Aorta (tissue), 5 donors: ENCODE measurements around the gene ARPC2. TPM values are rescaled to one million over a fixed set of nuclear protein-coding genes. Genes with fewer than 3 reads are reported as not detected.

ENCODE experiments used
- ATAC-seq: fragments of 200-7000 bp; cut with Tn5 transposase; one replicate; pipeline ENCODE4 v1.9.1; 2022; ENCODE audit warnings: moderate library complexity; ENCODE audit not compliant: low FRiP score
- DNase-seq, 2 donors: peaks; one replicate each; pipeline ENCODE4 v3.0.0-alpha.2; 2020
- H3K27ac ChIP-seq, 2 donors: one replicate each; pipeline ENCODE4 v1.5.1; 2013; ENCODE audit warnings: low read length in 2 of 2, mild to moderate bottlenecking in 2 of 2, moderate library complexity in 2 of 2, control low read depth in 1 of 2, inconsistent platforms in 1 of 2, low read depth in 1 of 2
- H3K27me3 ChIP-seq, 2 donors: one replicate each; pipeline ENCODE4 v1.6.1; 2013; ENCODE audit warnings: control low read depth in 1 of 2, low read length in 1 of 2, mild to moderate bottlenecking in 1 of 2, moderate library complexity in 1 of 2; ENCODE audit not compliant: insufficient read depth in 2 of 2, control insufficient read depth in 1 of 2
- H3K36me3 ChIP-seq, 2 donors: one replicate each; pipeline ENCODE4 v1.6.1; 2013; ENCODE audit warnings: control low read depth in 1 of 2, low read length in 1 of 2, mild to moderate bottlenecking in 1 of 2; ENCODE audit not compliant: insufficient read depth in 2 of 2, control insufficient read depth in 1 of 2
- H3K4me1 ChIP-seq, 2 donors: one replicate each; pipeline ENCODE4 v1.6.1; 2013; ENCODE audit warnings: low read length in 2 of 2, control low read depth in 1 of 2, mild to moderate bottlenecking in 1 of 2, moderate library complexity in 1 of 2; ENCODE audit not compliant: insufficient read depth in 2 of 2, control insufficient read depth in 1 of 2
- H3K4me3 ChIP-seq, 2 donors: one replicate each; pipeline ENCODE4 v1.5.1; 2013; ENCODE audit warnings: low read length in 2 of 2, control low read depth in 1 of 2, mild to moderate bottlenecking in 1 of 2
- H3K9me3 ChIP-seq: one replicate; pipeline ENCODE4 v1.6.1; 2013; ENCODE audit warnings: mild to moderate bottlenecking, low read length; ENCODE audit not compliant: control insufficient read depth
- WGBS, 2 donors: extraction: QIAGEN DNeasy Blood & Tissue Kit; methylation state at CpG; one replicate each; pipeline ENCODE4 v1.1.7; 2013; 5-methylcytosine and 5-hydroxymethylcytosine counted together
- intact Hi-C, 2 donors: fragments of 100-400 bp; cut with DNase I; formaldehyde crosslinking; loops; one replicate each; pipeline versions ENCODE4 v1.14.2 to v1.15.0; 2022
- polyA plus RNA-seq, 2 donors: library from polyadenylated mRNA; stranded (reverse); fragments of 200-250 nt; gene quantifications; one replicate each; pipeline ENCODE4 v1.2.3, GENCODE V29; 2013
- total RNA-seq, 2 donors: library from RNA; stranded (reverse); fragmentation: NEBNext Ultra II Directional; extraction: Animal tissue kit (Norgen Biotek cat#: 25700); gene quantifications; one replicate each; pipeline ENCODE4 v1.2.1, GENCODE V29; 2021
- donor health status: healthy with polysubstance abuse.
- donor health status: Bipolar disorder and iron deficiency.
- donor health status: DM: no; HTN: no; CAD: no.
- donor health status: DM: no; HTN: no; CAD: no.
- donor health status: DM: yes; HTN: yes; CAD: no.

Gene ARPC2
- total and polyA plus RNA-seq, 4 donors, result 297 to 467 (median 359) TPM

DNA sequence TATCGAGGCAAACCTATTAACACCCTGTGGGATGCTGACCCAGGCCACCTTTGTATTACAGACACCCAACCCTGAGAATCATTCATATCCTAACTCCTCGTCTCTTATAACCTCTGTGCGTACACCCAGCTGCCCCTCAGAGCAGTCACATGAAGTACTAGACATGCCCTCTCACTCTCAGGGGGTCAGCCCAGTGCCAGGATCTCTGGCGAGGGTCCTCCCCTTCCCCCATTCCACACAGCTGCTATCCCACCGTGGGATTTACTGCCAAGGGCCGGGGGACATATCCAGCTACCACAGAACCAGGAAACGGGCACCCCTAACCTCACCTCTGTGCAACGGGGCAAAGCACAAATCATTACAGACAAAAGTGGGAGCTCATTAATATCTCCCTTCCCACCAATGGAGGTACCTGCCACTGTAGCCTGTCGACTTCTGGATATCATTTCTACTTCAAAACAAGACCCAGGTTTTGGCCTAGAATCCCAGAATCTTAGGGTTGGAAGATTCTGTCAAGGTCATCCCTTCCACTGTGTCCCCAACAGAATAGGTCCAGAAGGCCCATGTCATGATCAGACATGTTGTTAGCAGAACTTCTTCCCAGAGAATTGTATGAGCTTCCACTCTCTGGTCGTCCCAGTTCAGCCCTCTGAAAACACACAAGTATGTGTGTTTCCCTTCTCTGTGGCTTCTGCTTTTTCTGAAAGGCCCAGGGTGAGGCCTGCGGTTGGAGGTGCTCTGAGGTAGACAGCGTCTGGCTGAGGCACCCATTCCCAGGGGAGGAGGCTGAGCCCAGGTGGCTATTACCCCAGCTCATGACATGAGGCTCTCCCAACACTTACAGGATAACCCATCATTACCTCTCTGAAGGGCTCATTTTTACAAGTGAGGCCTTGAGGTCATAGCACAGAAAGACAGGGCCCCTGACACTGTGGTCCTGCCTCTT, 73.6 kb downstream of the ARPC2 start:
- Histone ChIP-seq H3K27ac (peak overlapping the region; percentile 46 to 92), H3K27me3 (no peaks in the 10 kb centered on the region), H3K36me3 (no peaks in the 10 kb centered on the region), H3K4me1 (peaks cover 0 to 3% of the 10 kb centered on the region in 2 donors), H3K9me3 (no peaks in the 10 kb centered on the region), H3K4me3 (peak overlapping the region; percentile 59 to 94)
- intact Hi-C loops, result loop anchor here in 1 of 2 donors (2.0 kb wide), 1 partner anchor 18 kb away; no protein-coding TSS in a partner anchor
- WGBS, 2 donors, result 8 to 12% methylated on average over 12 of the region's 12 CpGs
- DNase-seq (no peak), ATAC-seq (no peak)

DNA sequence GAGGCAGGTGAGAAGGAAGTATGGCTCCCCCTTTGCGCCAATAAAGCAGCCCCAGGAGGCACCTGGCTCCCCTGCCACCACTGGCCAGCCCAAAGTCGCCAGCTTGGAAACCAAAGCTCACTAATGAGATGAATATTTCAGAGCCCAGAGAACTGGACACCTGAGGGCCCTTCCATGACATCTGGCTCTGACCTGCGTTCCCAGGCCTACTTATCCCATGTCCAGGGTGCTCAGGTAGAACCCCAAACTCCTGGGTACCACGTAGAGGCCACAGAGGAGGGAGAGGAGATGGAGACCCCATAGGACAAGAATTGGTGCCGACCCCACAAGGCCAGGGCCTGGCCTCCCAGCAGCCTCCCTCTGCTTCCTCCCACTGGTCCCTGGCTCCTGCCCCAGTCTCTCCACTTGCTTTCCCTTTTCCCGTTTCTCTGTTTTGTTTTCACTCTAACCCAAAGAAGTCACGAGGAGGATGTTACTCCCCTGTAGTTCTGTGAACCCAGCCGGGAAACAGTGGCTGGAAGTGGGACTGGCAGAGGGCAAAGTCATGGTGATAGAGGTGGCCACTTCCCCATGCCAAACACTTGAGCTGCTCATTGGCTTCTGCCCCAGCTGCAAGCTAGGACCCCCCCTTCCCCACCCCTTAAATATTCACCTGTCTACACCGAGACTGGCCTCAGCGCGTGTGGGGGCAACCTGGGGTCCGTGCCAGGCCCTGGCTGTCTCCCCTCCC, 74.5 kb downstream of the ARPC2 start:
- no peaks in the 10 kb centered on the region for H3K36me3 ChIP-seq
- H3K4me3 ChIP-seq, result peak overlapping the region; percentile 59 to 94
- intact Hi-C loops, result loop anchor here in 1 of 2 donors (2.0 kb wide), 1 partner anchor 19 kb away; no protein-coding TSS in a partner anchor
- no peaks in the 10 kb centered on the region for H3K9me3 ChIP-seq
- H3K4me1 ChIP-seq, result peaks cover 0 to 3% of the 10 kb centered on the region in 2 donors
- peak overlapping the region; percentile 76 to 92 for H3K27ac ChIP-seq
- no peaks in the 10 kb centered on the region for H3K27me3 ChIP-seq
- ATAC-seq (peak; percentile 25), DNase-seq (peak in 1 of 2 donors; percentile 72)
- 10 to 12% methylated on average over 11 to 12 of the region's 12 CpGs for WGBS, 2 donors

- WGBS, 2 donors, result 4 to 6% methylated on average over 46 to 63 of the region's 63 CpGs
- peak; percentile 87 to 93 for DNase-seq
- intact Hi-C loops, result no loop called here
These were observed 75.3 kb downstream of the ARPC2 start, which contains the start of gene TMBIM1 for GRCh38 chr2:218292048-218293014. TMBIM1 (minus strand) TSS chr2:218292503; CDS start chr2:218282141, 10,362 bp downstream.

GRCh38 chr2:218293715-218294429, 76.9 kb downstream of the ARPC2 start:
- 50 to 62% methylated on average over 5 of the region's 5 CpGs for WGBS, 2 donors
- no peaks in the 10 kb centered on the region for H3K9me3 ChIP-seq
- no peak for DNase-seq
- no peak for ATAC-seq
- peaks cover 0 to 3% of the 10 kb centered on the region in 2 donors for H3K4me1 ChIP-seq
- H3K4me3 ChIP-seq, result no peak overlapping the region
- H3K27me3 ChIP-seq, result no peaks in the 10 kb centered on the region
- H3K27ac ChIP-seq, result peak overlapping the region; percentile 76 to 89
- intact Hi-C loops, result no loop called here
- no peaks in the 10 kb centered on the region for H3K36me3 ChIP-seq

More at GRCh38 chr2:218292048-218293014, 75.3 kb downstream of the ARPC2 start, which contains the start of gene TMBIM1:
- peak within 1 kb of the TSS; percentile 59 to 94 for H3K4me3 ChIP-seq
- H3K27me3 ChIP-seq, result no peaks in the 10 kb centered on the region
- H3K4me1 ChIP-seq, result peaks cover 0 to 3% of the 10 kb centered on the region in 2 donors
- no peaks in the 10 kb centered on the region for H3K36me3 ChIP-seq
- H3K27ac ChIP-seq, result peak within 1 kb of the TSS; percentile 76 to 92
- peak; percentile 93 for ATAC-seq
- no peaks in the 10 kb centered on the region for H3K9me3 ChIP-seq

DNA sequence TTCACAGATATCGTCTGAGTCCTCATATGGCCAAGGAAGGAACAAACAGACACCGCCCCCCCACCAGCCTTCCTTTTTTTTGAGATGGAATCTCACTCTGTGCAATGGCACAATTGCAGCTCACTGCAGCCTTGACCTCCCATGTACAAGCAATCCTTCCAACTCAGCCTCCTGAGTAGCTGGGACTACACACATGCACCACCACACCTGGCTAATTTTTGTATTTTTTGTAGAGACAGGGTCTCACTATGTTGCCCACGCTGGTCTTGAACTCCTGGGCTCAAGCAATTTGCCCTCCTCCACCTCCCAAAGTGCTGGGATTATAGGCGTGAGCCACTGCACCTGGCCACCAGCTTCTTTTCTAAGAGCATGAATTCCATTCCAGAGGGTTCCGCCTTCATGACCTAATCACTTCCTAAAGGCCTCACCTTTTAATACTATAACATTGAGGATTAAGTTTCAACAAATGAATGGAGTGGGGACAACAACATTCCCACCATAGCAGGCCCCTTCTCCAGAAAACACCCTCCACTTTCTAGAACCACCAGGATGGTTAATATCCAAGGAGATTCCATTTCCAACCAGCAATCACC, 77.5 kb downstream of the ARPC2 start:
- ATAC-seq (no peak), DNase-seq (no peak)
- Histone ChIP-seq H3K9me3 (no peaks in the 10 kb centered on the region), H3K27me3 (no peaks in the 10 kb centered on the region), H3K4me3 (no peak overlapping the region), H3K36me3 (no peaks in the 10 kb centered on the region), H3K4me1 (peaks cover 0 to 3% of the 10 kb centered on the region in 2 donors), H3K27ac (peak overlapping the region; percentile 21 to 89)
- intact Hi-C loops, result no loop called here
- WGBS, 2 donors, result 78 to 81% methylated on average over 5 of the region's 5 CpGs

GRCh38 chr2:218295029-218295428, 78.0 kb downstream of the ARPC2 start:
- Histone ChIP-seq H3K4me1 (peaks cover 0 to 3% of the 10 kb centered on the region in 2 donors), H3K4me3 (no peak overlapping the region), H3K36me3 (no peaks in the 10 kb centered on the region), H3K9me3 (no peaks in the 10 kb centered on the region), H3K27me3 (no peaks in the 10 kb centered on the region), H3K27ac (peak overlapping the region; percentile 89 to 97)
- WGBS, 2 donors, result 4 to 7% methylated on average over 7 of the region's 7 CpGs
- no peak for ATAC-seq
- intact Hi-C loops, result no loop called here
- DNase-seq, result no peak

DNA sequence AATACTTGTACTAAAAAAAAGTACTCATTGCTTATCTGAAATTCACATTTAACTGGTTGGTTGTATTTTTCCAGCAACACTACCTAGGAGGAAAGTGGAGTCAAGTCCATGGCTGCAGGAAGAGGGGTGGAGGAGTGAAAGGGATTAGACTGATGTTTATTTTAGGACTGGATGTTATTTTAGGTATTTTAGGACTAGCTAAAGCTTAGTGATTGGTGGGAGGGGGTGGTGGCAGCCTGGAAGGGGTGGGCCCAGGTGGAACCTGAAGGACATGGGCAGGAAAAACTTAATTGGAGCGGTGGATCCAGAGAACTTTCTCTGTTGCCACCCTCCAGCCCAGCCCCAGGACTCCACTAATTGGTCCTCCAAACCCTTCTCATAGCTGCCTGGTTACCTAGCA, 79.2 kb downstream of the ARPC2 start:
- Histone ChIP-seq H3K4me3 (no peak overlapping the region), H3K27me3 (no peaks in the 10 kb centered on the region), H3K36me3 (no peaks in the 10 kb centered on the region), H3K27ac (peak overlapping the region in 1 of 2 donors; percentile 60), H3K4me1 (peaks cover 0 to 3% of the 10 kb centered on the region in 2 donors), H3K9me3 (no peaks in the 10 kb centered on the region)
- ATAC-seq, result no peak
- DNase-seq, result no peak
- intact Hi-C loops, result no loop called here
- WGBS, 2 donors, result 38 to 58% methylated on average over 1 of the region's 1 CpG
